ENCODE data around the gene VPS13A. TPM values are rescaled to one million over a fixed set of nuclear protein-coding genes. Genes with fewer than 3 reads are reported as not detected.

VPS13A gene
- total RNA-seq, 2 donors from 2014 or later: 42.5 to 54.4 TPM

GRCh38 chr9:77166193-77166592 is 11.1 kb upstream of the VPS13A start:
- H3K4me3 ChIP-seq: no peak overlapping the region
- H3K27ac ChIP-seq: no peak overlapping the region
- DNase-seq: no peak
- 62 to 77% methylated on average over 4 of the region's 4 CpGs for WGBS, 2 donors
- H3K36me3 ChIP-seq (replicated peaks in 1 of 2; ENCODE audit: insufficient read depth in 1 of 2, low read depth in 2 of 2): no peaks in the 10 kb centered on the region
- no peaks in the 10 kb centered on the region for H3K27me3 ChIP-seq
- no peak for TF ChIP-seq CTCF (IDR thresholded peaks at IDR 0.05)
- TF ChIP-seq POLR2A (IDR thresholded peaks at IDR 0.05): no peak
- intact Hi-C loops (cut with DNase I): no loop called here
- no peak for ATAC-seq
- no peaks in the 10 kb centered on the region for H3K9me3 ChIP-seq
- H3K4me1 ChIP-seq: no peaks in the 10 kb centered on the region

GRCh38 chr9:77170991-77171699 is 6.2 kb upstream of the VPS13A start:
- Histone ChIP-seq H3K9me3 (no peaks in the 10 kb centered on the region), H3K27ac (no peak overlapping the region), H3K4me3 (no peak overlapping the region), H3K4me1 (peaks cover under 1% of the 10 kb centered on the region), H3K36me3 (replicated peaks in 1 of 2; ENCODE audit: insufficient read depth in 1 of 2, low read depth in 2 of 2) (no peaks in the 10 kb centered on the region), H3K27me3 (no peaks in the 10 kb centered on the region)
- ATAC-seq (no peak), DNase-seq (no peak)
- WGBS, 2 donors: 87 to 88% methylated on average over 2 of the region's 2 CpGs
- TF ChIP-seq POLR2A (IDR thresholded peaks at IDR 0.05): no peak
- no peak for TF ChIP-seq CTCF (IDR thresholded peaks at IDR 0.05)
- intact Hi-C loops (cut with DNase I): no loop called here

DNA sequence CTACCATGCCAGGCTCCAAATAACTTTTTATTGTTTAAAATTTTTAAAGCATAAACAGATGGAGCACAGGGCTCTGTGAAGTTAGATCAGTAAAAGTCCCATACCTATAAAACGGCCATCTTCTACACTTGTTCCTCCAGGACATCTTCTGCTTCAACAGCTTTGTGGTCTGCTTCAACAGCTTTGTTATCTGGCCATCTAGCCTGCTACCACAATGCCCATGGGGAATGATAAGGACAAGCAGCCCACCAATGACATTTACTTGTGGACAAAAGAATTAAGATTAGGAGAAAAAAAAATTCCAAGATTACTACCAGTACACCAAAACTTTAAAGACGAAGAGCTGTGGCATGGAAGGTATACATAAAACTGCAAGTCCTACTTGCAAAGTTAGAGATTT is 2.2 kb upstream of the VPS13A start:
- TF ChIP-seq POLR2A (IDR thresholded peaks at IDR 0.05) (no peak), CTCF (IDR thresholded peaks at IDR 0.05) (no peak)
- ATAC-seq (no peak), DNase-seq (no peak)
- no peak overlapping the region for H3K27ac ChIP-seq
- peaks cover 16% of the 10 kb centered on the region for H3K4me1 ChIP-seq
- 53 to 65% methylated on average over 2 of the region's 2 CpGs for WGBS, 2 donors
- H3K9me3 ChIP-seq: no peaks in the 10 kb centered on the region
- H3K4me3 ChIP-seq: no peak overlapping the region
- H3K36me3 ChIP-seq (replicated peaks in 1 of 2; ENCODE audit: insufficient read depth in 1 of 2, low read depth in 2 of 2): no peaks in the 10 kb centered on the region
- no peaks in the 10 kb centered on the region for H3K27me3 ChIP-seq
- intact Hi-C loops (cut with DNase I): no loop called here

DNA sequence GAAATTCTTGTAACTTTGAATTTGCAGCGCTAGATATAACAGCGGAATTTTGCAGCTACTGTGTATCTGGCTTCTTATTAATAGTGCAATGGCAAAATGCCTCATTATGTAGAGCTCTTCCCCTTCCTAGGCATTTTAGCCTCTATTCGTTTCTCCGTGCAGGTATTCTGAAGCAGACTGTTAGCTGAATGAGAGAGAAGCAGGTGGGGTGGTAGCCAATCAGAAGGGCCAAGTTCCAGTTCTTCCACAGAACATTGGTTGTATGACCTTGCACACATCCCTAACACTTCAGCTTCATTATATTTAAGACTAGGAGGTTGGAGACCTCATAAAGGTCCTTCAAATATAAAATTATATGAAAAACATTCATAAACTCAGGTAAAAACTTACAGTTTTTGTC is 1.2 kb upstream of the VPS13A start:
- H3K27ac ChIP-seq: peak overlapping the region in 2 of 4 donors; percentile 80 to 86
- WGBS, 2 donors: 33% methylated on average over 4 of the region's 4 CpGs

More for the DNA sequence above, 1.2 kb upstream of the VPS13A start:
- no peaks in the 10 kb centered on the region for H3K9me3 ChIP-seq
- H3K4me3 ChIP-seq: no peak overlapping the region
- TF ChIP-seq CTCF (IDR thresholded peaks at IDR 0.05) (no peak), POLR2A (IDR thresholded peaks at IDR 0.05) (no peak)
- H3K4me1 ChIP-seq: peaks cover 16% of the 10 kb centered on the region
- H3K27me3 ChIP-seq: no peaks in the 10 kb centered on the region
- no peaks in the 10 kb centered on the region for H3K36me3 ChIP-seq (replicated peaks in 1 of 2; ENCODE audit: insufficient read depth in 1 of 2, low read depth in 2 of 2)
- ATAC-seq (no peak), DNase-seq (no peak)
- intact Hi-C loops (cut with DNase I): no loop called here
